ENCODE results near the gene C9orf72.

DNA sequence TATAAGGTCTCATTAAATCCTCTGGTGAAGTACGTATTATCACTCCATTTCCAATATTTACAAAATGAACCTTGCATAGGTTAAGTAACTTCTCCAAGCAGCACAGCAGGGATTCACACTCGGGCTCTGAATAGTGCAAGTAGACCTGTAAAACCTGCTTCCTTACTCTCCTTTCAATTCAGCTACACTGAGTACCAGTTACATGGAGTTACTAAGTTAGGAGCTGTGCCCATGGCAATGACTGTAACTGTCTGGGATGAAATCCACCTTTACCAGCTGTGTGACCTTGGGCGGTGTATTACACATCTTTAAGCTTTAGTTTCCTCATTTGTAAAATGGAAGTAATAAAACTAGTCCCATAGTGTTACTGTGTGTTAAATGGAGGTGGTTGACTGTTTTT, 27.8 kb downstream of the C9orf72 start:
- TF ChIP-seq, protein P1, sequence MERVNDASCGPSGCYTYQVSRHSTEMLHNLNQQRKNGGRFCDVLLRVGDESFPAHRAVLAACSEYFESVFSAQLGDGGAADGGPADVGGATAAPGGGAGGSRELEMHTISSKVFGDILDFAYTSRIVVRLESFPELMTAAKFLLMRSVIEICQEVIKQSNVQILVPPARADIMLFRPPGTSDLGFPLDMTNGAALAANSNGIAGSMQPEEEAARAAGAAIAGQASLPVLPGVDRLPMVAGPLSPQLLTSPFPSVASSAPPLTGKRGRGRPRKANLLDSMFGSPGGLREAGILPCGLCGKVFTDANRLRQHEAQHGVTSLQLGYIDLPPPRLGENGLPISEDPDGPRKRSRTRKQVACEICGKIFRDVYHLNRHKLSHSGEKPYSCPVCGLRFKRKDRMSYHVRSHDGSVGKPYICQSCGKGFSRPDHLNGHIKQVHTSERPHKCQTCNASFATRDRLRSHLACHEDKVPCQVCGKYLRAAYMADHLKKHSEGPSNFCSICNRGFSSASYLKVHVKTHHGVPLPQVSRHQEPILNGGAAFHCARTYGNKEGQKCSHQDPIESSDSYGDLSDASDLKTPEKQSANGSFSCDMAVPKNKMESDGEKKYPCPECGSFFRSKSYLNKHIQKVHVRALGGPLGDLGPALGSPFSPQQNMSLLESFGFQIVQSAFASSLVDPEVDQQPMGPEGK (CRISPR knock-in tag; IDR thresholded peaks at IDR 0.05; ENCODE audit: borderline replicate concordance), result no peak
- TF ChIP-seq SNAI2 (CRISPR knock-in tag; IDR thresholded peaks at IDR 0.05) (no peak), ZFP3 (CRISPR knock-in tag; IDR thresholded peaks at IDR 0.05) (no peak), CSDC2 (CRISPR knock-in tag; IDR thresholded peaks at IDR 0.05) (no peak), ISL1 (CRISPR knock-in tag; IDR thresholded peaks at IDR 0.05) (no peak), ZC3H10 (CRISPR knock-in tag; IDR thresholded peaks at IDR 0.05) (no peak)
